GM10266 (cell line): ENCODE measurements around the gene EDARADD.

Experiments
- DNase-seq: peaks from one replicate; pipeline ENCODE4 v3.0.0; 2012; ENCODE audit errors: extremely low spot score
- TF ChIP-seq, protein P1 (sequence below): IDR thresholded peaks from 2 replicates; pipeline ENCODE4 v1.5.1; 2012; ENCODE audit warnings: mild to moderate bottlenecking, low read depth; ENCODE audit not compliant: control insufficient read depth, insufficient read depth; ENCODE audit errors: missing control alignments

EDARADD gene

DNA sequence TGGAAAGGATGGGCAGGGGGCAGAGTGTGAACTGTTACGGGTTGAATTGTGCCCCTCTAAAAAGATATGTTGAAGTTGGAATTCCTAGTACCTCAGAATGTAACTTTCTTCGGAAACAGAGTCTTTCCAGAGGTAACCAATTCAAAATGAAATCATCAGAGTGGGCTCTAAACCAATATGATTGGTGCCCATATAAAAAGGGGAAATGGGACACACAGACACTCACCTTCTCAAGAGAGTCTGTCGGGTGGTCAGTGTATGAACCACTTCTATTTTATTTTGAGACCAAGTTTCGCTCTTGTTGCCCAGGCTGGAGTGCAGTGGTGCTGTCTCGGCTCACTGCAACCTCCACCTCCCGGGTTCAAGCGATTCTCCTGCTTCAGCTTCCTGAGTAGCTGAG lies 7.6 kb downstream of the EDARADD start:
- TF ChIP-seq, protein P1, sequence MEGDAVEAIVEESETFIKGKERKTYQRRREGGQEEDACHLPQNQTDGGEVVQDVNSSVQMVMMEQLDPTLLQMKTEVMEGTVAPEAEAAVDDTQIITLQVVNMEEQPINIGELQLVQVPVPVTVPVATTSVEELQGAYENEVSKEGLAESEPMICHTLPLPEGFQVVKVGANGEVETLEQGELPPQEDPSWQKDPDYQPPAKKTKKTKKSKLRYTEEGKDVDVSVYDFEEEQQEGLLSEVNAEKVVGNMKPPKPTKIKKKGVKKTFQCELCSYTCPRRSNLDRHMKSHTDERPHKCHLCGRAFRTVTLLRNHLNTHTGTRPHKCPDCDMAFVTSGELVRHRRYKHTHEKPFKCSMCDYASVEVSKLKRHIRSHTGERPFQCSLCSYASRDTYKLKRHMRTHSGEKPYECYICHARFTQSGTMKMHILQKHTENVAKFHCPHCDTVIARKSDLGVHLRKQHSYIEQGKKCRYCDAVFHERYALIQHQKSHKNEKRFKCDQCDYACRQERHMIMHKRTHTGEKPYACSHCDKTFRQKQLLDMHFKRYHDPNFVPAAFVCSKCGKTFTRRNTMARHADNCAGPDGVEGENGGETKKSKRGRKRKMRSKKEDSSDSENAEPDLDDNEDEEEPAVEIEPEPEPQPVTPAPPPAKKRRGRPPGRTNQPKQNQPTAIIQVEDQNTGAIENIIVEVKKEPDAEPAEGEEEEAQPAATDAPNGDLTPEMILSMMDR: no peak
- DNase-seq: no peak

DNA sequence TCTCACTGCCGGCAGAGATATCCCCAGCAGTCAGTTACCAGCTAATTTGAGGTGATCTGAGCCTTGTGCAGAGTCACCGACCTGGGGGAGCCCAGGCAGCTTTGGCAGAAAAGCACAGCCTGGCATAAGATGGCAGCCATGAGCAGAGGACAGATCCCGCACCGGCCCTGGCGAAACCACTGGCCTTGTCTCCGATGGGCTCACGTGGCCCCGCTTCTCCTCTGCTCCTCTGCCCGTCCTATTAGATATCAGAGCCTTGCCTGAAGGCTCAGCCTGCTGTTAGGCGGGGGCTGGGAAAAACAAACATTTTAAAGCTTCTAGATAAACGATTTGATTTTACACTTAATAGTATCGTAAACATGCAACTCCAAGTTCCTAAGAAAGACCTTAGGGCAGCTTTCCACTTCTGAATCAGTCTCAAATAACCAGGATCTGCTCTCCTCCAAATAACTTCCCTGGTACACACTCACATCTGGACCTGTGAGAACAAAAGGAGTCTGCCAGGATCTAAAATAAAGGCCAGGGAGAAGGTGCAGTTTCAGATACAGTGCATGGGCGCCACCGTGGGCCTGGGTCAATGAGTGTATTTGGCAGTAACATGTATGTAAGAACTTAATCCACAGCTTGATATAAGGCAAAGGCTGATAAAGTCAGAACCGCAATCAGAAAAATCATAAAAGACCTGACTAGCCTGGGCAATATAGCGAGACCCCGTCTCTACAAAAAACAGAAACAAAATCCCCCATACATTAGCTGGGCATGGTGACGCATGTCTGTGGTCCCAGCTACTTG lies 10.0 kb downstream of the EDARADD start:
- TF ChIP-seq, protein P1: no peak
- DNase-seq: no peak

DNA sequence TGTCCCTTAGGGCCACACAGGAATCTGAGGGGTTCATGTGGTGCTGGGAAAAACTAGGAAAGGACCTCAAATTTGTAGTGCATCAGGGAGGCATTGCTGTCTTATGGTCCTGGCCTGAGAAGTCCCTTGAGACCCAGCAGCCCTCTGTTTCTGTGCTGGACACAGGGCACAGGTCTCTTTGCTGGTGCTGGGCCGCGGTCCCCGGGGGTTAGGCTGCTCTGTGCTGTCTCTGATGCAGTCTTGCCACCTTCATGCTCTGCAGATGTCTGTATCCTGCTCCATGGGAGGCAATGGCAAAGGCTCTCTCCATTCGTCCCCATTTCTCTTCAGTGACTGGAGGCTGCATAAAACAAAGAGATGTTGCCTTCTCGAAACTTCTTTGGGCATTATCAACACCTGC lies 13.0 kb downstream of the EDARADD start:
- TF ChIP-seq, protein P1: no peak
- no peak for DNase-seq

DNA sequence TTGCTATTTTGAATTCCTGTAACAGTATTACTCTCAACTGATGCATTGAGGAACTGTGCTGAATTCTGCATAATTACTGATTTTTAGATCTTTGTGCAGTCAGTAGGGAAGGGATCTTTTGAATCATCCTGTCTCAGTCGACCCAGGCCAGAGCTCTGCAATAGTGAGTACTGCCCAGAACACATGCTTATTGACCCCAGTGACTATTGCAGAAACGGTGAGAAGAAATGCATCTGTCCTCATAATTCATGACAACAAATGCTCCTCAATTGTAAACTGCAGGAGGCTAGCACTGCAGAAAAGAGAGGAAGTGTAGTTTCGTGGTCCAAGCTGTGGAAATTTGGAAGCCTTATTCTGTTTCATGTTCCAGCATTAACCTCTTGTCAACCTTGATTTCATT lies 19.6 kb downstream of the EDARADD start:
- no peak for DNase-seq
- TF ChIP-seq, protein P1: no peak

DNA sequence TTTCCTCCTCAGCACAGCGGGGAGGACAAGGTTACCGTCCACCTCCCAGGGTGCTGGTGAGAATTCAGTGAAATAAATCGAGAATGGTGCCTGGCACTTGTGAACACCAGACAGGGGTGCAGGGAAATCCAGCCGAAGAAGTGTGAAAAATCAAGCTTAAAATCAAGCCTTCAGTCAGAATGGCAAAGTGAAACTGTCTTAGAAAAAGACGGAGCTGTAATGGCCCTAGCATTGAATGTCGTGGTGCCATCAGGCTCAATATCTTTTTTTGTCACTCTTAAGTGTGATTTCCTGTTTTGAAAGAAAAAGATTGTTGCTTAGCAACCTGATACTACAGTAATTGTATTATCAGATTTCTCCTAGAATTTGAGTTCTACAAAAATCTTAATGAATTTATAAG lies 22.1 kb downstream of the EDARADD start:
- DNase-seq: no peak
- TF ChIP-seq, protein P1: no peak

DNA sequence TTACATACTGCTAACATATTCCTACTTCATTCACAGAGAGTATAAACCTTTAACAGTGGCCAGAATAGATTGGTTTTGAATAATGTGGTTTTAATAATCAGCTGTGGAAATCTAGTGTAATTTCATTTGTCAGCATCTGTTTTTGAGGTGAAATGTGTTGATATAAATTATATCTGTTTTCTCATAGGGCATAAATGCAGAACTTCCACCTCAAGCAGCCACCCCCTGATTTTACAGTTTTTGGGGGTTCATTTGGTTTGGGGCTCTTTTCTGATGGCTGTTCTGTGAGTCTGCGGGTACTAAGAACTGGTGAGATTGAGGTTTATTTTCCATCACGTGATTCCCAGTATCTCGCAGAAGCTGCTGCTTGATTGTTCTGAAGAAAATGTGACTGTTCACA lies 23.2 kb downstream of the EDARADD start:
- TF ChIP-seq, protein P1: no peak
- no peak for DNase-seq

DNA sequence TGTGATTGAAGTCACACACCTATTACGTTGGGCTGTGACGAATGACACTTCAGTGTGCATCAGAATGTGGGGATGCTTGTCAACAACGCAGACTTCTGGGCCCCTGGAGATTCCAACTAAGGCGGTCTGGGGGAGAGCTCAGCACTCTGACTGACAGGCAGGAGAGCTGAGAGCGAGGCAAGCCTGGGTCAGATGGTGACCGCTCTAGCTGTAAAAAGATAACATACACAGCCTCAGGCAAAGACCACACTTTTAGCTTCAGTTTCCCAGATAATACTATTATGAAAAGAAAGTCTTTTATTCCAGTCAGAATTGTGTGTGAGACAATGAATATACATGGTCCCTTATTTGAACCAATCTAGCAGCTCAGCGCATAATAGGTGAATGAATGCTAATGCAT lies 25.4 kb downstream of the EDARADD start:
- TF ChIP-seq, protein P1: no peak
- no peak for DNase-seq
